Endothelial cell of umbilical vein (primary cell): ENCODE measurements around the gene LRRC32. TPM values are rescaled to one million over a fixed set of nuclear protein-coding genes. Genes with fewer than 3 reads are reported as not detected.

Source experiments
- BruUV-seq: library from RNA; stranded (reverse); fragments of 400-500 nt; replicated peaks from 2 replicates; lab custom pipeline; 2021; lab: Mats Ljungman, UMichigan
- CTCF ChIA-PET: fragments of 300-600, 350-600 bp; sonication (Branson Sonifier 250); formaldehyde crosslinking; loops from one replicate; lab custom pipeline; 2021; ENCODE audit warnings: antibody characterized with exemption, inconsistent platforms; lab: Charles Lee
- POLR2A ChIA-PET: fragments of 300-600, 350-600 bp; sonication (Branson Sonifier 250); formaldehyde crosslinking; loops from one replicate; lab custom pipeline; 2021; ENCODE audit warnings: antibody characterized with exemption, inconsistent platforms; lab: Charles Lee
- DNase-seq: peaks from one replicate; pipeline ENCODE4 v3.0.0-alpha.2; 2011; ENCODE audit warnings: low read depth, low spot score
- FAIRE-seq: peaks from 2 replicates; lab custom pipeline; 2011; peaks lifted over from hg19 to GRCh38; lab: Jason Lieb, UNC
- H2AFZ ChIP-seq: 2 replicates; pipeline ENCODE4 v1.6.0; 2012; ENCODE audit warnings: low read depth, low read length, control low read depth, inconsistent platforms
- H3K27ac ChIP-seq: 2 replicates; pipeline ENCODE4 v1.5.1; 2011; ENCODE audit warnings: low read depth, mild to moderate bottlenecking, control low read depth, low read length, moderate library complexity; ENCODE audit not compliant: insufficient read depth
- H3K27me3 ChIP-seq, 2 experiments: 2 replicates each; pipeline versions ENCODE4 v1.6.0 to v1.6.1; 2011; ENCODE audit warnings: low read length in 2 of 2, mixed read lengths in 1 of 2; ENCODE audit not compliant: control insufficient read depth in 2 of 2, insufficient read depth in 2 of 2
- H3K36me3 ChIP-seq, 2 experiments: 2 replicates in 1 of 2; 3 replicates in 1 of 2; pipeline ENCODE4 v1.5.1; 2011; ENCODE audit warnings: low read length in 2 of 2, mild to moderate bottlenecking in 1 of 2, moderate library complexity in 1 of 2; ENCODE audit not compliant: control insufficient read depth in 2 of 2, insufficient read depth in 2 of 2; ENCODE audit errors: extremely low read depth in 1 of 2
- H3K4me1 ChIP-seq: 3 replicates; pipeline ENCODE4 v1.5.1; 2011; ENCODE audit warnings: mild to moderate bottlenecking, low read length; ENCODE audit not compliant: control insufficient read depth, insufficient read depth; ENCODE audit errors: extremely low read depth
- H3K4me2 ChIP-seq: 2 replicates; pipeline ENCODE4 v1.6.1; 2011; ENCODE audit warnings: low read length, control low read depth, mixed read lengths; ENCODE audit not compliant: insufficient read depth
- H3K4me3 ChIP-seq, 3 experiments: fragments of 200-600 bp in 1 of 3; sonication (generic), shearing (Covaris generic) in 1 of 3; replicated peaks in 1 of 3; 2 replicates each; pipeline ENCODE4 v1.5.1; 2011 to 2016; ENCODE audit warnings: control low read depth in 3 of 3, low read length in 3 of 3, mild to moderate bottlenecking in 2 of 3, inconsistent platforms in 1 of 3, low read depth in 1 of 3, moderate library complexity in 1 of 3; ENCODE audit not compliant: insufficient read depth in 1 of 3
- H3K79me2 ChIP-seq: 2 replicates; pipeline ENCODE4 v1.6.0; 2012; ENCODE audit warnings: low read length, inconsistent platforms; ENCODE audit not compliant: control insufficient read depth, insufficient read depth
- H3K9ac ChIP-seq: replicated peaks from 2 replicates; pipeline ENCODE3; 2011; ENCODE audit warnings: low read length, control low read depth; ENCODE audit not compliant: insufficient read depth; ENCODE audit errors: extremely low read depth
- H3K9me1 ChIP-seq: replicated peaks from 3 replicates; pipeline ENCODE4 v1.6.0; 2011; ENCODE audit warnings: mild to moderate bottlenecking, low read length; ENCODE audit not compliant: control insufficient read depth, insufficient read depth; ENCODE audit errors: extremely low read depth
- H3K9me3 ChIP-seq: replicated peaks from 2 replicates; pipeline ENCODE4 v1.5.1; 2012; ENCODE audit warnings: low read length, inconsistent platforms; ENCODE audit not compliant: control insufficient read depth, insufficient read depth
- H4K20me1 ChIP-seq: replicated peaks from 2 replicates; pipeline ENCODE3; 2011; ENCODE audit warnings: mild to moderate bottlenecking, low read length; ENCODE audit not compliant: control insufficient read depth, insufficient read depth; ENCODE audit errors: extremely low read depth
- GATA2 ChIP-seq: IDR thresholded peaks from 2 replicates; pipeline ENCODE4 v1.7.0; 2011; ENCODE audit warnings: low read depth, mild to moderate bottlenecking, moderate library complexity, mixed read lengths, low read length; ENCODE audit not compliant: insufficient read length, insufficient read depth
- JUN ChIP-seq: IDR thresholded peaks from 2 replicates; pipeline ENCODE4 v1.6.1; 2011; ENCODE audit warnings: borderline replicate concordance, low read depth; ENCODE audit not compliant: insufficient read length, insufficient read depth
- MYC ChIP-seq: IDR thresholded peaks from one replicate; pipeline ENCODE4 v1.6.1; 2011; ENCODE audit warnings: mild to moderate bottlenecking, low read depth, low read length
- POLR2AphosphoS5 ChIP-seq: IDR thresholded peaks from 2 replicates; pipeline ENCODE4 v1.6.1; 2012; ENCODE audit warnings: low read depth, mild to moderate bottlenecking, control low read depth, low read length, moderate library complexity; ENCODE audit not compliant: insufficient read depth
- dilution Hi-C: fragments of 300-500 bp; cut with MboI; formaldehyde crosslinking; loops from one replicate; pipeline ENCODE4 v1.15.0; 2019; ENCODE audit warnings: low sequenced_read_pairs; ENCODE audit not compliant: extremely low pct_ligation_motif_present
- intact Hi-C: fragments of 100-400 bp; cut with micrococcal nuclease; formaldehyde crosslinking; loops from one replicate; pipeline ENCODE4 v1.10.0; 2022
- polyA plus RNA-seq, 4 experiments: library from polyadenylated mRNA; depleted of rRNA in 3 of 4; stranded (reverse) in 3 of 4; unstranded in 1 of 4; fragments of >200 nt; gene quantifications; 2 replicates each; pipeline versions ENCODE4 v1.2.1 to v1.2.3, GENCODE V29; 2011 to 2012; ENCODE audit warnings: missing spikeins in 1 of 4
- total RNA-seq: library from RNA; stranded (reverse); gene quantifications from 2 replicates; pipeline ENCODE4 v1.2.3, GENCODE V29; 2021
- TF ChIP-seq, protein P1 (sequence below): IDR thresholded peaks from 2 replicates; pipeline ENCODE4 v1.6.1; 2011; ENCODE audit not compliant: insufficient read depth, insufficient read length

The LRRC32 gene
- total and polyA plus RNA-seq, 2 donors (not counting 3 experiments of a cell fraction or from before 2014, with no cell fraction given), result 77.2 to 117 TPM

DNA sequence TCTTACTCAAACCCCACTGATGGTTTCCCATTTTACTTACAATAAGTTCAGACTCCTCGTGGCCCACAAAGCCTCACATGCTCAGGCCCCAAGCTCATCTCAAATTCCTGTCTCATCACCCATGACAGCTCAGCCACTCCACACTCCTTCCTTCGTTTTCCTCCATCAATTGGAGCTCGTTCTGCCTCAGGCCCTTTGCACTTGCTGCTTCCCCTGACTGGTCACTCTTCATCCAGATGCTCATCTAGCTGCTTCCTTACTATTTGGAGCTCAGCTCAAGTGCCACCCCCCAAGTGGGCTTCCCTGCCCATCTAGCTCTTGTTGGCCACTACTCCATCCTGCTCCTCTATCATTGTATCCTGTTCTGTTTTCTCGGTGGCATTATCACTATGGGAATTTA is 46.8 kb upstream of the LRRC32 start:
- Histone ChIP-seq H3K4me2 (no peak overlapping the region), H3K4me1 (no peaks in the 10 kb centered on the region), H4K20me1 (no peaks in the 10 kb centered on the region), H3K9me1 (no peaks in the 10 kb centered on the region), H3K4me3 (no peak overlapping the region), H3K27ac (no peak overlapping the region), H3K79me2 (no peaks in the 10 kb centered on the region), H3K27me3 (peaks cover 2 to 3% of the 10 kb centered on the region in 2 experiments), H3K9ac (no peak overlapping the region), H3K9me3 (no peaks in the 10 kb centered on the region), H2AFZ (no peak overlapping the region), H3K36me3 (no peaks in the 10 kb centered on the region)
- TF ChIP-seq MYC (no peak), JUN (no peak), GATA2 (no peak)
- TF ChIP-seq, protein P1, sequence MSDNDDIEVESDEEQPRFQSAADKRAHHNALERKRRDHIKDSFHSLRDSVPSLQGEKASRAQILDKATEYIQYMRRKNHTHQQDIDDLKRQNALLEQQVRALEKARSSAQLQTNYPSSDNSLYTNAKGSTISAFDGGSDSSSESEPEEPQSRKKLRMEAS, result no peak
- dilution Hi-C loops (no loop called here), intact Hi-C loops (no loop called here)
- ChIA-PET CTCF (interaction anchor here (1.0 to 2.3 kb wide), 2 partner anchors 19 to 82 kb away, joined by 3 to 9 read pairs; no protein-coding TSS in a partner anchor), POLR2A (no interaction called here)
- BruUV-seq, result no TSS peak
- FAIRE-seq (no peak), DNase-seq (no peak)

DNA sequence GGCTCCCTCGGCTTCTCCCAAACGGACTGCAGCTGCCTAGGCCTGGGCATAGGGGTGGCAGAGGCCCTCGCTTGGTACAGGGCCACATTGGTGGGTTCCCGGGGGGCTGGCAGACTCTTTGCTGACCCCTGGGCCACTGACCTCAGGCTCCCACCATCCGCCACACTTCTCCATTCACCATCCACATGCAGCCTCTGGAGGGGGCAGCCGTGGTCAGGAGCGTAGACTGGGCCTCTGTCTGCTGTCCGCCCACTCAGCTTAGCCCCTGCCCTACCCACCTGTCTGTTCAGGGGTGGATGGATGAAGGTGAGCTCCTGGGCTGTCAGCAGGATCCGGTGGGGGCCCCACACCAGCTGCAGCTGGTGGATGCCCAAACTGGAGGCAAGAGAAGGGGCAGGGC is 45.7 kb upstream of the LRRC32 start:
- Histone ChIP-seq H3K27ac (no peak overlapping the region), H3K4me3 (no peak overlapping the region), H2AFZ (no peak overlapping the region), H3K36me3 (no peaks in the 10 kb centered on the region), H3K27me3 (no peaks in the 10 kb centered on the region), H3K9me1 (no peaks in the 10 kb centered on the region), H3K4me1 (no peaks in the 10 kb centered on the region), H3K4me2 (no peak overlapping the region), H3K79me2 (no peaks in the 10 kb centered on the region), H4K20me1 (no peaks in the 10 kb centered on the region), H3K9ac (no peak overlapping the region), H3K9me3 (no peaks in the 10 kb centered on the region)
- no peak for TF ChIP-seq POLR2AphosphoS5
- FAIRE-seq (no peak), DNase-seq (no peak)
- intact Hi-C loops (no loop called here), dilution Hi-C loops (no loop called here)
- ChIA-PET CTCF (interaction anchor here (1.0 to 2.3 kb wide), 2 partner anchors 17 to 83 kb away, joined by 3 to 9 read pairs; no protein-coding TSS in a partner anchor), POLR2A (no interaction called here)
- no TSS peak for BruUV-seq
